Activated T-helper 1 cell treated with anti-CD3 and anti-CD28 coated beads, Interleukin-12 subunit alpha, Interleukin-12 subunit beta, Interleukin-2, Interleukin-4 antibody, amounts not matched to agents 30 ng/mL and 10 ng/mL and 1 ng/mL, durations not matched to agents 14 hours and 24 hours and 36 hours (primary cell): Measurements from ENCODE around the gene CNPY1. TPM values are rescaled to one million over a fixed set of nuclear protein-coding genes. Genes with fewer than 3 reads are reported as not detected.
"Not testable (repeated sequence)": the region's sequence is repeated elsewhere in the genome, so short reads cannot be mapped to it uniquely, and the experiment has no call there.

ENCODE experiments used
- DNase-seq: peaks from one replicate; pipeline ENCODE4 v3.0.0; 2021; ENCODE audit warnings: low spot score
- H3K27ac Mint-ChIP-seq: one replicate; pipeline ENCODE4 v1.8.0; 2021; ENCODE audit warnings: mild to moderate bottlenecking, mixed read lengths
- H3K27me3 Mint-ChIP-seq: one replicate; pipeline ENCODE4 v1.8.0; 2022; ENCODE audit warnings: mild to moderate bottlenecking, moderate library complexity, mixed read lengths; ENCODE audit not compliant: insufficient read depth
- H3K36me3 Mint-ChIP-seq: one replicate; pipeline ENCODE4 v1.8.0; 2021; ENCODE audit warnings: low read depth, mixed read lengths
- H3K4me1 Mint-ChIP-seq: one replicate; pipeline ENCODE4 v1.8.0; 2021; ENCODE audit warnings: low read depth, mixed read lengths
- H3K4me3 Mint-ChIP-seq: one replicate; pipeline ENCODE4 v1.8.0; 2021; ENCODE audit warnings: mild to moderate bottlenecking, moderate library complexity, mixed read lengths
- H3K9me3 Mint-ChIP-seq: one replicate; pipeline ENCODE4 v1.8.0; 2021; ENCODE audit warnings: mixed read lengths
- intact Hi-C: fragments of 100-400 bp; cut with micrococcal nuclease; formaldehyde crosslinking; loops from one replicate; pipeline ENCODE4 v1.15.1; 2024
- total RNA-seq: library from RNA; stranded (reverse); gene quantifications from 2 replicates; pipeline ENCODE4 v1.2.3, GENCODE V29; 2022

CNPY1 gene
- total RNA-seq, 1 donor from 2014 or later = not detected

DNA sequence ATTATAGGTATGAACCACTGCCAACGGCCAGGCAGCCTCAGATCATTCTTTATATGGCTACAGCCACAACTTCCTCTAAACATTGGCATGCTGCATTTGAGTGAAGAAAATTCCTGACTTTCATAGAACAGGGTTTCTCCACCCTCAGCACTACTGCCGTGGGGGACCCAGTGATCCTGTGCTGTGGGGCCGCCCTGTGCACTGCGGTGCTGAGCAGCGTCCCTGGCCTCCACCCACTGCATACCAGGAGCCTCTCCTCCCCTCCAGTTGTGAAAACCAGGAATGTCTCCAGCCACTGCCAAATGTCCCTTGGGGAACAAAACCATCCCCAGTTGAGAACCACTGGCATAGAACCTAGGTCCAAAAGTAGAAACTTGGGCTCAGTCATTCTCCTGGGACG lies 15.8 kb downstream of the CNPY1 start:
- H3K4me3 Mint-ChIP-seq = no peak overlapping the region

DNA sequence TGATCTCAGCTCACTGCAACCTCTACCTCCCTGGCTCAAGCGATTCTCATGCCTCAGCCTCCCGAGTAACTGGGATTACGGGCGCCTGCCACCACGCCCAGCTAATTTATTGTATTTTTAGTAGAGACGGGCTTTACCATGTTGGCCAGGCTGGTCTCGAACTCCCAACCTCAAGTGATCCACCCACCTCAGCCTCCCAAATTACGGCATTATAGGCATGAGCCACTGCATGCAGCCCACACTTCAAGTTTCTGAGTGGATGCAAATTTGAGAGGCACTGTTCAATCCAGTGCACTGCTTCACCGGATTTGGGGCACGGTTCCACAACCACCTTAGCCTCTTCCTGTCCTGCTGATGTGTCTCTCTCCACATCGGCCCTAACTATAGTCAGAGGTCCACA lies 16.5 kb downstream of the CNPY1 start:
- no peaks in the 10 kb centered on the region for H3K9me3 Mint-ChIP-seq
- H3K4me1 Mint-ChIP-seq = peaks cover 11% of the 10 kb centered on the region
- no peak for DNase-seq
- H3K27ac Mint-ChIP-seq = no peak overlapping the region
- peaks cover 63% of the 10 kb centered on the region for H3K27me3 Mint-ChIP-seq
- H3K4me3 Mint-ChIP-seq = no peak overlapping the region
- H3K36me3 Mint-ChIP-seq = no peaks in the 10 kb centered on the region
- intact Hi-C loops = loop anchor here (5.0 to 10.0 kb wide), 2 partner anchors 605 to 1472 kb away; no protein-coding TSS in a partner anchor

More for the DNA sequence above, 15.8 kb downstream of the CNPY1 start:
- H3K4me1 Mint-ChIP-seq = peaks cover 11% of the 10 kb centered on the region
- peaks cover 62% of the 10 kb centered on the region for H3K27me3 Mint-ChIP-seq
- DNase-seq = no peak
- H3K27ac Mint-ChIP-seq = no peak overlapping the region
- H3K36me3 Mint-ChIP-seq = no peaks in the 10 kb centered on the region
- H3K9me3 Mint-ChIP-seq = no peaks in the 10 kb centered on the region
- intact Hi-C loops = loop anchor here (5.0 to 10.0 kb wide), 2 partner anchors 606 to 1472 kb away; no protein-coding TSS in a partner anchor

DNA sequence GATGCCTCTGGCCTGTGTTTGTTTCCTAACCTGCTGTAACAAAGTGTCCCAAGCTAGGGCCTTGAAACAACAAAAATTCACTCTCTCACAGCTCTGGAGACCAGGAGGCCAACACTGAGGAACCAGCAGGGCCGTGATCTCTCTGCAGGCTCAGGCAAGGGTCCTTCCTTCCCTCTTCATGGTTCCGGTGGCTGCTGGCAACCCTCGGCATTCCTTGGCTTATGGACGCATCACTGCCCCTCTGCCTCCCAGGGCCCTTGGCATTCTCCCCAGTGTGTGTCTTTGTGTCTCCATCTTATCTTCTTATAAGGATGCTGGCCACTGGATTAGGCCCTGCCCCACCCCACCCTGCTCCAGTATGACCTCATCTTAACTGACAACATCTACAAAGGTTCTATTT lies 17.0 kb downstream of the CNPY1 start:
- intact Hi-C loops = no loop called here
- H3K36me3 Mint-ChIP-seq = no peaks in the 10 kb centered on the region
- no peak for DNase-seq
- H3K4me1 Mint-ChIP-seq = peaks cover 11% of the 10 kb centered on the region
- no peak overlapping the region for H3K27ac Mint-ChIP-seq
- H3K4me3 Mint-ChIP-seq = no peak overlapping the region
- peaks cover 58% of the 10 kb centered on the region for H3K27me3 Mint-ChIP-seq
- no peaks in the 10 kb centered on the region for H3K9me3 Mint-ChIP-seq

DNA sequence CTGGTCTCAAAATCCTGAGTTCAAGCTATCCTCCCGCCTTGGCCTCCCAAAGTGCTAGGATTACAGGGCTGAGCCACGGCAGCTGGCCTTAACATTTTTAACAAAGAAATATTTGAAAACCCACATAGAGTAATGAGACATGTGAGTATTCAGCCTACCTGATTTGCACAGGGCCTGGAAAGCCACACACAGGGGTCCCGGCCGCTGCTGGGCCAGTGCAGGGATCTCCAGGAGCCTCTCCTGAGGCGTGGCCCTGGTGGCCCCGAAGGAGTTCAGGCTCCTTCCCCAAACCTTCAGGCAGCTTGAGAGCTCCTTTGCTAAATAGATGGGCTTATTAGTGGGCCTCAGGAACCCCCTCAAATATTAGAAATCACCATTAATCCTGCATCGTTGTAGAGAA lies 18.7 kb downstream of the CNPY1 start:
- H3K36me3 Mint-ChIP-seq = no peaks in the 10 kb centered on the region
- intact Hi-C loops = no loop called here
- no peak for DNase-seq
- peaks cover 43% of the 10 kb centered on the region for H3K27me3 Mint-ChIP-seq
- H3K4me3 Mint-ChIP-seq = no peak overlapping the region
- H3K9me3 Mint-ChIP-seq = no peaks in the 10 kb centered on the region
- peaks cover 2% of the 10 kb centered on the region for H3K4me1 Mint-ChIP-seq
- no peak overlapping the region for H3K27ac Mint-ChIP-seq

DNA sequence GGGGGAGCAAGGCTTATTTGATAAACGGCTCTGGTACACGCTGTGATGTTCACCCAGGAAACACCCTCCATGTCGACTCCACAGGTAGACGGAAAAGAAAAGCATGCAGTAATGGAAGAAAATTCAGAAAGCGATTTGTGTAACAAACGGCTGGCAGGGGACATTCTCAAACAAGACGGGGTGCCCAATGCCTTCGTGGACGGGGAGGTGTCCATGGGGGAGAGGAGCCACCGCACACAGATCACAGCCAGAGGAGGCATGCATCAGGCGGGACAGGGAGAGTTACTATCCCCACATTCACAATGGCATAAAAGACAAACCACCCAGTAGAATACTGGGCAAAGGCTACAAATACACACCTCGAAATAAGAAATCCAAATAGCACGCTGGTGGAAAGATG lies 20.1 kb downstream of the CNPY1 start:
- intact Hi-C loops = no loop called here
- H3K27me3 Mint-ChIP-seq = peaks cover 35% of the 10 kb centered on the region
- H3K36me3 Mint-ChIP-seq = no peaks in the 10 kb centered on the region
- no peak overlapping the region for H3K4me3 Mint-ChIP-seq
- no peak overlapping the region for H3K27ac Mint-ChIP-seq
- H3K9me3 Mint-ChIP-seq = no peaks in the 10 kb centered on the region
- no peaks in the 10 kb centered on the region for H3K4me1 Mint-ChIP-seq
- no peak for DNase-seq

DNA sequence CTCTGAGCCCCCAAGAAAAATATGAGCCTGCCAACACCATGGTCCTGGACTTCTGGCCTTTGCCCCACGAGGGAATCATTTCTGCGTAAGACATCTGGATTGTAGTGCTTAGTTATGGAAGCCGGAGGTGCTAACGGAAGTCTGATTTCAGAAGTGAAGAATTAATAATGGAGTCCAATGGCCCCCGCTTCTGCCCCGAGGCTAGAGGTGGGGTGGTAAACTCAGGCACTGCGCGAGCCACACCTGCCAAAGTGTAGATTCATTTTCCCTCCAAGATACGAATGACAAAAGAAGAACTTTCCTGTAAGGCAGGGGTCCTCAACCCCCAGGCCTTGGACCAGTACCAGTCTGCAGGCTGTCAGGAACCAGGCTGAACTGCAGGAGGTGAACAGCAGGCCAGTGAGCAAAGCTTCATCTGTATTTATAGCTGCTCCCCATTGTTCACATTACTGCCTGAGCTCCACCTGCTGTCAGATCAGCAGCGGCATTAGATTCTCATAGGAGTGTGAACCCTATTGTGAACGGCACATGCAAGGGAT lies 22.3 kb downstream of the CNPY1 start:
- H3K4me1 Mint-ChIP-seq = no peaks in the 10 kb centered on the region
- H3K36me3 Mint-ChIP-seq = no peaks in the 10 kb centered on the region
- no peak overlapping the region for H3K4me3 Mint-ChIP-seq
- intact Hi-C loops = no loop called here
- no peak for DNase-seq
- H3K9me3 Mint-ChIP-seq = no peaks in the 10 kb centered on the region
- no peak overlapping the region for H3K27ac Mint-ChIP-seq
- H3K27me3 Mint-ChIP-seq = peaks cover 24% of the 10 kb centered on the region

DNA sequence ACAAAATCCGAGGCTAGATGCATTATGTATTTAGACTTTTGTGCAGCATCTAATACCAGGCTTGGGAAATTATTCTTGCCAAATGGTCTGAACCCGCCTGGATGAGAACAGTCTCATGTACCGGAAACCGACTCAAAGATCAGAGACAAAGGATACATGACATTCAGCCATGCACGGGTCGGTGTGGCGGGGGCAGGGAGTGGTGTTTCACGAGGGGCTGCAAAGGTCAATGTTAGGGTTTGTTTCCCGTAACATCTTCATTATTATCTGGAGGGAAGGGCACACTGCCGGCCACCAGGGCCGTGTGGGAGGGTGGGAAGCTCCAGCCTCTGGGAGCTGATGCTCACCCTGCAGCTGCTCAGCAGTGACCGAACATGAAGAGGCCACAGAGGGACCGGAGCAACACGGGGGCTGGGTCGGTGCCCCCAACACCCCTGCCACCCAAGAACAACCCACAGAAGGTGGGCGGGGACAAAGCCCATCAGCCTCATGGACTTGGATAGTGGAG lies 23.1 kb downstream of the CNPY1 start:
- H3K4me3 Mint-ChIP-seq = no peak overlapping the region
- no peak overlapping the region for H3K27ac Mint-ChIP-seq
- peaks cover 23% of the 10 kb centered on the region for H3K27me3 Mint-ChIP-seq
- no peaks in the 10 kb centered on the region for H3K9me3 Mint-ChIP-seq
- no peaks in the 10 kb centered on the region for H3K36me3 Mint-ChIP-seq
- no peak for DNase-seq
- H3K4me1 Mint-ChIP-seq = no peaks in the 10 kb centered on the region
- intact Hi-C loops = no loop called here

DNA sequence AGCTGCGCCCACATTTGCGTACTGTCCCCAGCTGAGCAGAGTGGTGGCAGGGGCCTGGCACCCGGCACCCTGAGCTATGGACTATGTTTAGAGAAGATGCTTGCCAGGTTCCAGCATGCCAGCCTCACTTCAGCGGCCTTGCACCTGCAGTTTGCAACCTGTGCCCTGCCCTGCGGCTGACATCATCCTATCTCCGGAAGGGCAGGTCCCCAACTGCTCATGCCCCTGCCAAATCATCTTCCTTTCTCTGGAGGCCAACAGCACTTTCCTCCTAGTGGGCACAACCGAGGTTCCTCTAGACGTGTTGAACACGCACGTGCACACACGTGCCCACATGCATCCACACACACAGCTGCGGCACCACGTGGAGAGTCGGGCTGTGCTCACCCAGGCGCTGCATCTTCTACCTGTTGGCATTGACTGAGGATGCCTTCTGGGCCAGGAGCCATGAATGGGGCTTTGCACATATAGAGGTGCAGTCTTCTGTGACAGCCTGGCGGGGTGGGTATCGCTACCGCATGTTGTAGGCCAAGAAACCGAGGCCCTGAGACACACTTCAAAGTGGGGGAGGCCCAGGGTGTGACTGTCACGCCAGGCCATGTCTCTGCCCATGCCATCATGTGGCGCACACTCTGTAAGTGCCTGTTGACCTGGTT lies 24.5 kb downstream of the CNPY1 start:
- Mint-ChIP-seq H3K36me3 (no peaks in the 10 kb centered on the region), H3K4me3 (no peak overlapping the region), H3K27ac (no peak overlapping the region), H3K4me1 (no peaks in the 10 kb centered on the region), H3K9me3 (no peaks in the 10 kb centered on the region), H3K27me3 (peaks cover 18% of the 10 kb centered on the region)
- no peak for DNase-seq
- intact Hi-C loops = no loop called here

DNA sequence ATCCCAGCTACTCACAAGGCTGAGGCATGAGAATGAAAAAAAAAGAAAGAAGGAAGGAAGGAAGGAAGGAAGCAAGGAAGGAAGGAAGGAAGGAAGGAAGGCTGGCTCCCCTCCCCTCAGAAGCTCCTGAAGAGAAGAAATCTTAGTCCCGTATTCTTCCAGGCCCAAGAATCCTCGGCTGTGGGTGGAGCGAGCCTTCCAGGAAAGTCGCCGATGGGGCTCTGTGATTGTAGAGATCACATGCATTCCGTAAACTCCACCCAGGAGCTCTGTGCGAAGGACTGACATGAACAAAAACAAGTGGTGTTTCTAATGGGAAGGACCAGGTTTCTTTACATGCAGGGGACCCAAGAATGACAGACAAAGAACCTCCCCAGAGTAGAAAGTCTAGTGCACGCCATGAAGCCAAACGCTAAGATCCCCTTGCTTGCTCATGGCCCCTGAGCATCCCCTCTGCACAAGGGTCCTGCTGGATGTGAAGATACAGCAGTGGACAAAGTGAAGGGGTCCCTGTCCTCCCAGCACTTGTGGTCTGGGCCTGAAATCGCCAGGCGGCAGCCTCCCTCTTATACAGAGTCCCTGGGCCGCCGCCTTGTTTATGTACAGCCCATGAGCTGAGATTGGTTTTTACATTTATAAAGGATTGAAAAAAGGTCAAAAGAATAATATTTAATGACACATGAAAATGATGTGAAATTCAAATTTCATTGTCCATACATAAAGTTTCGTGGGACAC lies 25.2 kb downstream of the CNPY1 start:
- Mint-ChIP-seq H3K4me1 (no peaks in the 10 kb centered on the region), H3K4me3 (no peak overlapping the region), H3K9me3 (no peaks in the 10 kb centered on the region), H3K36me3 (no peaks in the 10 kb centered on the region), H3K27me3 (peaks cover 15% of the 10 kb centered on the region), H3K27ac (no peak overlapping the region)
- no peak for DNase-seq
- intact Hi-C loops = no loop called here

DNA sequence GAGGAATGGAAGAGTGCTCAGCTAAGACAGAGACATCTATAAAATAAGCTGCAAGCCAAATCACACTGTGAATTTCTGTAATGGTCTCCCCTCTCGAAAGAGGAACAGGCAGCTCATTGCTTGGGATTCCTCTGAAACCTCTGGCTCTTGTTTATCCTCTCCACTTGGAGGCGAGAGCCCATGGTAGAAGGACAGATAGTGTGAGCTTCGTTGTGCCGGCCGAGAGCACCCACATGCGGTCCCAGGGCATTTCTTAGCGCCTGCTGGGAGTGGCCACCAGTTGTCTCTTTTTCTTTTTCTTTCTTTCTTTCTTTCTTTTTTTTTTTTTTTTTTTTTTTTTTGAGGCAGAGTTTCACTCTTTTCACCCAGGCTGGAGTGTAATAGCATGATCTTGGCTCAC lies 26.2 kb downstream of the CNPY1 start:
- no peaks in the 10 kb centered on the region for H3K9me3 Mint-ChIP-seq
- no peaks in the 10 kb centered on the region for H3K36me3 Mint-ChIP-seq
- H3K4me3 Mint-ChIP-seq = no peak overlapping the region
- peaks cover 8% of the 10 kb centered on the region for H3K27me3 Mint-ChIP-seq
- H3K4me1 Mint-ChIP-seq = no peaks in the 10 kb centered on the region
- no peak overlapping the region for H3K27ac Mint-ChIP-seq
- no peak for DNase-seq
- intact Hi-C loops = no loop called here

DNA sequence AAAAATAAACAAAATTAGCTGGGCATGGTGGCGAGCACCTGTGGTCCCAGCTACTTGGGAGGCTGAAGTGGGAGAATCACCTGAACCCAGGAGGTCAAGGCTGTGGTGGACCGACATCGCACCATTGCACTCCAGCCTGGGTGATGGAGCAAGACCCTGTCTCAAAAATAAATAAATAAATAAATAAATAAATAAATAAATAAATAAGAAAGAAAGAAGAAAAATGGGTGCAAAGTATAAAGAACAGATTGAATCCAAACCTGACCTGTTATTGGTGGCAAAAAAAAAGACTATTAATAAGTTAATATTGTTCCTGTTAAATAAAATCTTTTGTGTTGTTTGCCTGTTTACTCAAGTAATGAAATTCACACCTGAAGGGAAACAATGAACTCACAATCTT lies 27.0 kb downstream of the CNPY1 start:
- H3K27me3 Mint-ChIP-seq, H3K9me3 Mint-ChIP-seq, H3K4me1 Mint-ChIP-seq, H3K27ac Mint-ChIP-seq, DNase-seq, H3K36me3 Mint-ChIP-seq, intact Hi-C loops, H3K4me3 Mint-ChIP-seq: not testable (repeated sequence)

DNA sequence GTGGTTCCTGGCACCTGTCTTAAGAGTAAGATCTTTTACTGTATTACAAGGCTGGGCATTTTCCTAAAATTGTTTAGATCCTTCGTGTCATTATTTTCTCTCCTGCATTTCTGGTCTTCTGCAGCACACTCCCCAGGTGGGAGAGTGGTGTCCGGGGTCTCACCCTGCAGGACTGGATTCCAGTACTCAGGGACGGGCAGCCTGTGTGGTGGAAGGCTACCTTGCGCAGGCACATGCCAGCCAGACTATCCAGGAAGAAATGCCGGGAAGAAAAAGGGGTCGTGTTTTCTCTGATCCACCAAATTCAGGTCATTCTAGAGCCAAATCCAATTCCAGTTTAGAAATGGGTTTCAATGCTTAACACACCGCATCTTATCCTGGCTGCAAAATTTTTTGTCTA lies 27.7 kb downstream of the CNPY1 start:
- intact Hi-C loops = no loop called here
- no peaks in the 10 kb centered on the region for H3K9me3 Mint-ChIP-seq
- no peak for DNase-seq
- H3K4me1 Mint-ChIP-seq = no peaks in the 10 kb centered on the region
- no peak overlapping the region for H3K4me3 Mint-ChIP-seq
- no peaks in the 10 kb centered on the region for H3K36me3 Mint-ChIP-seq
- H3K27ac Mint-ChIP-seq = no peak overlapping the region
- peaks cover 10% of the 10 kb centered on the region for H3K27me3 Mint-ChIP-seq

DNA sequence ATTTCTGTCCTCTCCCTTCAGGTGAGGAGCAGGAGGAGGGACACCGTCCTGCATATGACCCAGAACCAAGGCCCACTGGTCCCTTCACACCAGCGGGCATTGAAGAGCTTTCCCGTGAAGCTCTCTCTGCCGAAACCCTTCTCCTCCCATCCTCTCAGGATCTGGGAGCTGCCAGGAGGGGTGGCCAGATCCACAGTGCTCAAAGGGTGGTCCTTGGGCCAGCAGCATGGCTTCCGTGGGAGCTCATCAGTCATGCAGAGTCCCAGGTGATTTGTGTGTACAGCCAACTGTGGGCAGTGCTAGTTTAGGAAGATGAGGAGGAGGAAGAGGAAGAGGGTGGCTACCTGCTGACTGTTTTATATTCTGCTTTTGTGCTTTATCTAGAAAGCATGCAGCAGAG lies 28.4 kb downstream of the CNPY1 start:
- no peak overlapping the region for H3K27ac Mint-ChIP-seq
- no peak overlapping the region for H3K4me3 Mint-ChIP-seq
- H3K27me3 Mint-ChIP-seq = peaks cover 10% of the 10 kb centered on the region
- DNase-seq = no peak
- intact Hi-C loops = no loop called here
- no peaks in the 10 kb centered on the region for H3K36me3 Mint-ChIP-seq
- no peaks in the 10 kb centered on the region for H3K9me3 Mint-ChIP-seq
- no peaks in the 10 kb centered on the region for H3K4me1 Mint-ChIP-seq
